ENCODE data around the gene ZNF518A.

ZNF518A gene

DNA sequence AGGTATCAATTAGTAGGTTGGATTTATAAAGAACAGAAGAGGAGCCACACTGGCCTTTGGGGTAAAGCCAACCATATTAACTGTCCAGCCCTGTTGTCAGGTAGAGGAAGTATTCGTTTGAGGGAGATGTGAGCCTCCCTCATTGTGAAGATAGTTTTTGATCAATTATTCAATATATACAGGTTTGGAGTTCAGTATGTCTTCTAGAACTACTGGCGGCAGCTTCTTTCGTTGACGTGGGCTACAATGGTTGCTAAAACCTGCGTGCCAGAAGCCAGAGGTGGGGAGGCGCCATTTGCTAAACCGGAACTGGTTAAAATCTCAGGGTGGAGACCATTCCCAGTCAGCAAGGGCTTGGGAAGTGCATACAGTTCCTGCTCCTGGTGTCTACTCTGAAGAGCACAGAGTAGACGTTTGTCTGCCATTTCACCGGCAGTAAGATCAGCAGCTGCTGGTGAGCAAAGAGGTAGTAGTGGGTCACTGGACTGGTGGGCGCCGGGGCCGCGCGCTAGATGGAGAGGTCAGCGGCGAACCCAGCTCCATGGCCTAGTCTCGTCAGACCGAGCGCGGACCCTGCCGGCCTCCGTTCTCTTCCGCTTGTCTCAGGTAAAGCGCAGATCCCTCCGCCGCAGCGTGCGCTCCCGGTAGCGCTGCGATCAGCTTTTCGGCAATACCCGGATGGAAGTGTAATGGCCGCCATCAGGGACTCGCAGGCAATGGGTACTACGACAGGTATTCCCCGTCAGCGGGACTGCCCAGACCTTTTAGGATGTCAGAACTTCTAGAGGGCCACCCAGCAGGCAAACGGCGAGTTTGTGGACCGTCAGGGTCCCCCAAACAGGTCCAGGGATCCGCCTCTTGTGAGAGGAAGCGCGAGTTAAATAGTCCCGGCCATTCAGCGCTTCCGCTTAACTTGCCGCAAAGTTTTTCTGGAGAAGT lies at the start of gene ZNF518A (continued):
- peak; percentile 91 for TF ChIP-seq ZNF501 (tag by site-specific recombination; IDR thresholded peaks at IDR 0.05)
- 0 out of 2 replicates have a peak, but pooled peaks have one; percentile 17 for TF ChIP-seq ZNF223 (tag by site-specific recombination; IDR thresholded peaks at IDR 0.05)
- peak; percentile 67; the same call in 1 of the 2 replicates for TF ChIP-seq ZNF610 (tag by site-specific recombination; IDR thresholded peaks at IDR 0.05; ENCODE audit: borderline replicate concordance)
- no peak for TF ChIP-seq ZNF701 (tag by site-specific recombination; IDR thresholded peaks at IDR 0.05)
- TF ChIP-seq ZNF274 (IDR thresholded peaks at IDR 0.05; ENCODE audit: low read length), result no peak
- no peak for TF ChIP-seq ZNF274 (tag by site-specific recombination; IDR thresholded peaks at IDR 0.05; ENCODE audit: borderline replicate concordance)
- no peak; the same call in none of the 2 replicates for TF ChIP-seq KLF16 (tag by site-specific recombination; IDR thresholded peaks at IDR 0.05)
- peak; percentile 57 for TF ChIP-seq ZNF146 (tag by site-specific recombination; IDR thresholded peaks at IDR 0.05)
- no peak for TF ChIP-seq ZBTB8A (tag by site-specific recombination; IDR thresholded peaks at IDR 0.05)

DNA sequence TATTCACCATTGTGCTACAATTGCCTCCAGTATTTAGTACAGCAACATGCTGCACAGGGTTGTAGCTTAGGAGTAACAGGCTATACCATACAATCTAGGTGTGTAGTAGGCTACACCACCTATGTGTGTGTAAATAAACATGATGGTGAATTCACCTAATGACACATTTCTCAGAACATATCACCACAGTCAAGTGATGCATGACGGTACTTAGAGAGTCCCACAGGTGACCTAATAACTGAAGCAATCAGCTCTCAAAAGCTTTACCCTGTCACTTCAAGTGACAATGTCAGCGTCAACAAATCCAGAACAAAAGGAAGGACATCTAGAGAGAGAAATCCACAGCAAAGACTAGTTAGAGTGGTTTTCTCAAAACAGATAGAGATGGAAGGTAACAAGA lies 47.9 kb upstream of the ZNF518A start:
- Histone ChIP-seq H3K36me3 (ENCODE audit: control insufficient read depth in 2 of 2, insufficient read depth in 1 of 2, low read length in 2 of 2) (peaks cover 0 to 12% of the 10 kb centered on the region in 2 experiments; a peak in 2 of 3 replicates), H3K27ac (ENCODE audit: extremely low read depth, low read depth, low read length) (no peak overlapping the region), H3K4me1 (ENCODE audit: control insufficient read depth, insufficient read depth, low read length) (no peaks in the 10 kb centered on the region), H3K4me3 (ENCODE audit: low read depth, low read length) (no peak overlapping the region), H3K9me3 (ENCODE audit: control insufficient read depth, insufficient read depth, low read depth, low read length) (no peaks in the 10 kb centered on the region)
- TF ChIP-seq MEIS1 (CRISPR knock-in tag; IDR thresholded peaks at IDR 0.05; ENCODE audit: borderline replicate concordance) (no peak), ZNF660 (tag by site-specific recombination; IDR thresholded peaks at IDR 0.05) (no peak), ZIC2 (tag by site-specific recombination; IDR thresholded peaks at IDR 0.05) (no peak), ZNF544 (tag by site-specific recombination; IDR thresholded peaks at IDR 0.05) (no peak), ZNF654 (tag by site-specific recombination; IDR thresholded peaks at IDR 0.05; ENCODE audit: low read depth) (no peak)
- TF ChIP-seq, protein P1, sequence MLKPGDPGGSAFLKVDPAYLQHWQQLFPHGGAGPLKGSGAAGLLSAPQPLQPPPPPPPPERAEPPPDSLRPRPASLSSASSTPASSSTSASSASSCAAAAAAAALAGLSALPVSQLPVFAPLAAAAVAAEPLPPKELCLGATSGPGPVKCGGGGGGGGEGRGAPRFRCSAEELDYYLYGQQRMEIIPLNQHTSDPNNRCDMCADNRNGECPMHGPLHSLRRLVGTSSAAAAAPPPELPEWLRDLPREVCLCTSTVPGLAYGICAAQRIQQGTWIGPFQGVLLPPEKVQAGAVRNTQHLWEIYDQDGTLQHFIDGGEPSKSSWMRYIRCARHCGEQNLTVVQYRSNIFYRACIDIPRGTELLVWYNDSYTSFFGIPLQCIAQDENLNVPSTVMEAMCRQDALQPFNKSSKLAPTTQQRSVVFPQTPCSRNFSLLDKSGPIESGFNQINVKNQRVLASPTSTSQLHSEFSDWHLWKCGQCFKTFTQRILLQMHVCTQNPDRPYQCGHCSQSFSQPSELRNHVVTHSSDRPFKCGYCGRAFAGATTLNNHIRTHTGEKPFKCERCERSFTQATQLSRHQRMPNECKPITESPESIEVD (tag by site-specific recombination; IDR thresholded peaks at IDR 0.05), result no peak
- ChIA-PET POLR2A (no interaction called here), CTCF (interaction anchor here (0.6 to 1.4 kb wide), 2 partner anchors 35 to 252 kb away, joined by 4 to 5 read pairs; no protein-coding TSS in a partner anchor)

DNA sequence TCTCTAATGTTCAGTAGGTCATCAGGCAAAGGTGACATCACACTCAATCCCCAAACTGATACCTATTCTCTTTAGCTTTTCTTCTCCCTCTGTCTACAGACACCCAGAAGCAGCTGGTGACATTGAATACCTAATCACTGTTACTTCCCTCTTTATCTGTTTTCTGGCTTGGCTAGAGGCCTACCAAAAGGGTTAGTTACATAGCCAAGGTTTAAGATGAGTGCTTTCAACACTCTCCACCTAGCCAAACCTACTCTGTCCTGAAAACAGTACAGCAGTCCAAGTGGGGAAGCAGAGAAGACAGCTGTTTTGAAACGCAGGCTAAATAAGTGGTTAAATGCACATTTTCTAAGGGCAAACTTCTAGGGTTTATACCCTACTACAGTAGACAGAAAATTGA lies 47.3 kb upstream of the ZNF518A start:
- Histone ChIP-seq H3K4me1 (ENCODE audit: control insufficient read depth, insufficient read depth, low read length) (no peaks in the 10 kb centered on the region), H3K36me3 (ENCODE audit: control insufficient read depth in 2 of 2, insufficient read depth in 1 of 2, low read length in 2 of 2) (peaks cover 0 to 17% of the 10 kb centered on the region in 2 experiments; a peak in 2 of 3 replicates), H3K27ac (ENCODE audit: extremely low read depth, low read depth, low read length) (no peak overlapping the region), H3K9me3 (ENCODE audit: control insufficient read depth, insufficient read depth, low read depth, low read length) (no peaks in the 10 kb centered on the region), H3K4me3 (ENCODE audit: low read depth, low read length) (no peak overlapping the region)
- TF ChIP-seq, protein P2, sequence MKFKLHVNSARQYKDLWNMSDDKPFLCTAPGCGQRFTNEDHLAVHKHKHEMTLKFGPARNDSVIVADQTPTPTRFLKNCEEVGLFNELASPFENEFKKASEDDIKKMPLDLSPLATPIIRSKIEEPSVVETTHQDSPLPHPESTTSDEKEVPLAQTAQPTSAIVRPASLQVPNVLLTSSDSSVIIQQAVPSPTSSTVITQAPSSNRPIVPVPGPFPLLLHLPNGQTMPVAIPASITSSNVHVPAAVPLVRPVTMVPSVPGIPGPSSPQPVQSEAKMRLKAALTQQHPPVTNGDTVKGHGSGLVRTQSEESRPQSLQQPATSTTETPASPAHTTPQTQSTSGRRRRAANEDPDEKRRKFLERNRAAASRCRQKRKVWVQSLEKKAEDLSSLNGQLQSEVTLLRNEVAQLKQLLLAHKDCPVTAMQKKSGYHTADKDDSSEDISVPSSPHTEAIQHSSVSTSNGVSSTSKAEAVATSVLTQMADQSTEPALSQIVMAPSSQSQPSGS (tag by site-specific recombination; IDR thresholded peaks at IDR 0.05; ENCODE audit: low read depth), result 0 out of 2 replicates have a peak, but pooled peaks have one; percentile 18
- TF ChIP-seq PRDM1 (tag by site-specific recombination; IDR thresholded peaks at IDR 0.05), result no peak
- no peak for TF ChIP-seq MEIS1 (CRISPR knock-in tag; IDR thresholded peaks at IDR 0.05; ENCODE audit: borderline replicate concordance)
- TF ChIP-seq, protein P3, sequence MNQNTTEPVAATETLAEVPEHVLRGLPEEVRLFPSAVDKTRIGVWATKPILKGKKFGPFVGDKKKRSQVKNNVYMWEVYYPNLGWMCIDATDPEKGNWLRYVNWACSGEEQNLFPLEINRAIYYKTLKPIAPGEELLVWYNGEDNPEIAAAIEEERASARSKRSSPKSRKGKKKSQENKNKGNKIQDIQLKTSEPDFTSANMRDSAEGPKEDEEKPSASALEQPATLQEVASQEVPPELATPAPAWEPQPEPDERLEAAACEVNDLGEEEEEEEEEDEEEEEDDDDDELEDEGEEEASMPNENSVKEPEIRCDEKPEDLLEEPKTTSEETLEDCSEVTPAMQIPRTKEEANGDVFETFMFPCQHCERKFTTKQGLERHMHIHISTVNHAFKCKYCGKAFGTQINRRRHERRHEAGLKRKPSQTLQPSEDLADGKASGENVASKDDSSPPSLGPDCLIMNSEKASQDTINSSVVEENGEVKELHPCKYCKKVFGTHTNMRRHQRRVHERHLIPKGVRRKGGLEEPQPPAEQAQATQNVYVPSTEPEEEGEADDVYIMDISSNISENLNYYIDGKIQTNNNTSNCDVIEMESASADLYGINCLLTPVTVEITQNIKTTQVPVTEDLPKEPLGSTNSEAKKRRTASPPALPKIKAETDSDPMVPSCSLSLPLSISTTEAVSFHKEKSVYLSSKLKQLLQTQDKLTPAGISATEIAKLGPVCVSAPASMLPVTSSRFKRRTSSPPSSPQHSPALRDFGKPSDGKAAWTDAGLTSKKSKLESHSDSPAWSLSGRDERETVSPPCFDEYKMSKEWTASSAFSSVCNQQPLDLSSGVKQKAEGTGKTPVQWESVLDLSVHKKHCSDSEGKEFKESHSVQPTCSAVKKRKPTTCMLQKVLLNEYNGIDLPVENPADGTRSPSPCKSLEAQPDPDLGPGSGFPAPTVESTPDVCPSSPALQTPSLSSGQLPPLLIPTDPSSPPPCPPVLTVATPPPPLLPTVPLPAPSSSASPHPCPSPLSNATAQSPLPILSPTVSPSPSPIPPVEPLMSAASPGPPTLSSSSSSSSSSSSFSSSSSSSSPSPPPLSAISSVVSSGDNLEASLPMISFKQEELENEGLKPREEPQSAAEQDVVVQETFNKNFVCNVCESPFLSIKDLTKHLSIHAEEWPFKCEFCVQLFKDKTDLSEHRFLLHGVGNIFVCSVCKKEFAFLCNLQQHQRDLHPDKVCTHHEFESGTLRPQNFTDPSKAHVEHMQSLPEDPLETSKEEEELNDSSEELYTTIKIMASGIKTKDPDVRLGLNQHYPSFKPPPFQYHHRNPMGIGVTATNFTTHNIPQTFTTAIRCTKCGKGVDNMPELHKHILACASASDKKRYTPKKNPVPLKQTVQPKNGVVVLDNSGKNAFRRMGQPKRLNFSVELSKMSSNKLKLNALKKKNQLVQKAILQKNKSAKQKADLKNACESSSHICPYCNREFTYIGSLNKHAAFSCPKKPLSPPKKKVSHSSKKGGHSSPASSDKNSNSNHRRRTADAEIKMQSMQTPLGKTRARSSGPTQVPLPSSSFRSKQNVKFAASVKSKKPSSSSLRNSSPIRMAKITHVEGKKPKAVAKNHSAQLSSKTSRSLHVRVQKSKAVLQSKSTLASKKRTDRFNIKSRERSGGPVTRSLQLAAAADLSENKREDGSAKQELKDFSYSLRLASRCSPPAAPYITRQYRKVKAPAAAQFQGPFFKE (tag by site-specific recombination; IDR thresholded peaks at IDR 0.05; ENCODE audit: borderline replicate concordance), result no peak
- TF ChIP-seq, protein P4, sequence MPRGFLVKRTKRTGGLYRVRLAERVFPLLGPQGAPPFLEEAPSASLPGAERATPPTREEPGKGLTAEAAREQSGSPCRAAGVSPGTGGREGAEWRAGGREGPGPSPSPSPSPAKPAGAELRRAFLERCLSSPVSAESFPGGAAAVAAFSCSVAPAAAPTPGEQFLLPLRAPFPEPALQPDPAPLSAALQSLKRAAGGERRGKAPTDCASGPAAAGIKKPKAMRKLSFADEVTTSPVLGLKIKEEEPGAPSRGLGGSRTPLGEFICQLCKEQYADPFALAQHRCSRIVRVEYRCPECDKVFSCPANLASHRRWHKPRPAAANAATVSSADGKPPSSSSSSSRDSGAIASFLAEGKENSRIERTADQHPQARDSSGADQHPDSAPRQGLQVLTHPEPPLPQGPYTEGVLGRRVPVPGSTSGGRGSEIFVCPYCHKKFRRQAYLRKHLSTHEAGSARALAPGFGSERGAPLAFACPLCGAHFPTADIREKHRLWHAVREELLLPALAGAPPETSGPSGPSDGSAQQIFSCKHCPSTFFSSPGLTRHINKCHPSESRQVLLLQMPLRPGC (tag by site-specific recombination; IDR thresholded peaks at IDR 0.05), result no peak
- ChIA-PET CTCF (interaction anchor here (1.4 kb wide), 1 partner anchor 36 kb away, joined by 5 read pairs; no protein-coding TSS in a partner anchor), POLR2A (no interaction called here)

Measured in HEK293 (cell line).